ENCODE results near the gene MICALL2. TPM values are rescaled to one million over a fixed set of nuclear protein-coding genes. Genes with fewer than 3 reads are reported as not detected.

Gene MICALL2
- total RNA-seq, 1 experiment from 2014 or later: not detected

GRCh38 chr7:1470901-1471300 lies 11.6 kb upstream of the MICALL2 start:
- Histone ChIP-seq H3K9me2 (replicated peaks; ENCODE audit: insufficient read depth, low read length) (no peaks in the 10 kb centered on the region), H3K4me3 (ENCODE audit: low read length) (no peak overlapping the region), H3K4me2 (ENCODE audit: low read depth, low read length, poor library complexity, severe bottlenecking) (no peak overlapping the region), H3K36me3 (ENCODE audit: insufficient read depth, low read length) (0 out of 2 replicates have a peak, but pooled peaks cover 3% of the 10 kb centered on the region), H4K20me1 (ENCODE audit: insufficient read depth, low read depth, low read length) (no peaks in the 10 kb centered on the region), H3K27ac (ENCODE audit: low read length) (no peak overlapping the region), H3K9ac (ENCODE audit: low read length) (no peak overlapping the region), H3K9me3 (ENCODE audit: low read length) (no peaks in the 10 kb centered on the region), H3K4me1 (ENCODE audit: low read length) (no peaks in the 10 kb centered on the region), H2AFZ (ENCODE audit: low read length) (no peak overlapping the region), H3K79me2 (ENCODE audit: low read length) (no peaks in the 10 kb centered on the region), H3K27me3 (ENCODE audit: low read length) (no peaks in the 10 kb centered on the region)
- no peak for DNase-seq

- H3K27ac ChIP-seq (ENCODE audit: low read length): no peak overlapping the region
These were observed 9.5 kb upstream of the MICALL2 start for GRCh38 chr7:1468643-1469298.

GRCh38 chr7:1468203-1468602 lies 8.9 kb upstream of the MICALL2 start:
- no peak overlapping the region for H3K9ac ChIP-seq (ENCODE audit: low read length)
- no peaks in the 10 kb centered on the region for H3K9me3 ChIP-seq (ENCODE audit: low read length)
- no peak overlapping the region for H3K4me2 ChIP-seq (ENCODE audit: low read depth, low read length, poor library complexity, severe bottlenecking)
- no peaks in the 10 kb centered on the region for H4K20me1 ChIP-seq (ENCODE audit: insufficient read depth, low read depth, low read length)
- no peak overlapping the region for H3K4me3 ChIP-seq (ENCODE audit: low read length)
- H3K9me2 ChIP-seq (replicated peaks; ENCODE audit: insufficient read depth, low read length): no peaks in the 10 kb centered on the region
- no peaks in the 10 kb centered on the region for H3K27me3 ChIP-seq (ENCODE audit: low read length)
- H3K79me2 ChIP-seq (ENCODE audit: low read length): no peaks in the 10 kb centered on the region
- no peak for DNase-seq
- no peak overlapping the region for H3K27ac ChIP-seq (ENCODE audit: low read length)
- H3K36me3 ChIP-seq (ENCODE audit: insufficient read depth, low read length): no peaks in the 10 kb centered on the region
- no peak overlapping the region for H2AFZ ChIP-seq (ENCODE audit: low read length)
- no peaks in the 10 kb centered on the region for H3K4me1 ChIP-seq (ENCODE audit: low read length)

More at GRCh38 chr7:1468643-1469298, 9.5 kb upstream of the MICALL2 start:
- Histone ChIP-seq H3K27me3 (ENCODE audit: low read length) (no peaks in the 10 kb centered on the region), H3K36me3 (ENCODE audit: insufficient read depth, low read length) (0 out of 2 replicates have a peak, but pooled peaks cover 3% of the 10 kb centered on the region), H3K9ac (ENCODE audit: low read length) (no peak overlapping the region), H3K79me2 (ENCODE audit: low read length) (no peaks in the 10 kb centered on the region), H3K4me1 (ENCODE audit: low read length) (no peaks in the 10 kb centered on the region), H4K20me1 (ENCODE audit: insufficient read depth, low read depth, low read length) (no peaks in the 10 kb centered on the region), H3K9me3 (ENCODE audit: low read length) (no peaks in the 10 kb centered on the region), H3K4me3 (ENCODE audit: low read length) (no peak overlapping the region), H3K4me2 (ENCODE audit: low read depth, low read length, poor library complexity, severe bottlenecking) (no peak overlapping the region), H3K9me2 (replicated peaks; ENCODE audit: insufficient read depth, low read length) (no peaks in the 10 kb centered on the region), H2AFZ (ENCODE audit: low read length) (no peak overlapping the region)
- no peak for DNase-seq

GRCh38 chr7:1466524-1467271 lies 7.4 kb upstream of the MICALL2 start:
- Histone ChIP-seq H3K79me2 (ENCODE audit: low read length) (no peaks in the 10 kb centered on the region), H3K27me3 (ENCODE audit: low read length) (no peaks in the 10 kb centered on the region), H2AFZ (ENCODE audit: low read length) (no peak overlapping the region), H3K27ac (ENCODE audit: low read length) (no peak overlapping the region), H4K20me1 (ENCODE audit: insufficient read depth, low read depth, low read length) (no peaks in the 10 kb centered on the region), H3K9ac (ENCODE audit: low read length) (no peak overlapping the region), H3K36me3 (ENCODE audit: insufficient read depth, low read length) (no peaks in the 10 kb centered on the region), H3K4me2 (ENCODE audit: low read depth, low read length, poor library complexity, severe bottlenecking) (no peak overlapping the region), H3K9me3 (ENCODE audit: low read length) (no peaks in the 10 kb centered on the region), H3K9me2 (replicated peaks; ENCODE audit: insufficient read depth, low read length) (no peaks in the 10 kb centered on the region), H3K4me1 (ENCODE audit: low read length) (no peaks in the 10 kb centered on the region), H3K4me3 (ENCODE audit: low read length) (no peak overlapping the region)
- peak; percentile 47 for DNase-seq

- H3K4me3 ChIP-seq (ENCODE audit: low read length): no peak overlapping the region
- DNase-seq: no peak
- H3K4me1 ChIP-seq (ENCODE audit: low read length): no peaks in the 10 kb centered on the region
- H2AFZ ChIP-seq (ENCODE audit: low read length): no peak overlapping the region
- H3K4me2 ChIP-seq (ENCODE audit: low read depth, low read length, poor library complexity, severe bottlenecking): no peak overlapping the region
- H3K27ac ChIP-seq (ENCODE audit: low read length): no peak overlapping the region
- no peak overlapping the region for H3K9ac ChIP-seq (ENCODE audit: low read length)
- H3K36me3 ChIP-seq (ENCODE audit: insufficient read depth, low read length): no peaks in the 10 kb centered on the region
- no peaks in the 10 kb centered on the region for H4K20me1 ChIP-seq (ENCODE audit: insufficient read depth, low read depth, low read length)
- H3K9me3 ChIP-seq (ENCODE audit: low read length): no peaks in the 10 kb centered on the region
- no peaks in the 10 kb centered on the region for H3K79me2 ChIP-seq (ENCODE audit: low read length)
- no peaks in the 10 kb centered on the region for H3K27me3 ChIP-seq (ENCODE audit: low read length)
- H3K9me2 ChIP-seq (replicated peaks; ENCODE audit: insufficient read depth, low read length): no peaks in the 10 kb centered on the region
These were observed 5.4 kb upstream of the MICALL2 start for GRCh38 chr7:1464694-1465093.

GRCh38 chr7:1463676-1464223 lies 4.5 kb upstream of the MICALL2 start:
- Histone ChIP-seq H3K9ac (ENCODE audit: low read length) (no peak overlapping the region), H3K79me2 (ENCODE audit: low read length) (no peaks in the 10 kb centered on the region), H2AFZ (ENCODE audit: low read length) (no peak overlapping the region), H3K9me2 (replicated peaks; ENCODE audit: insufficient read depth, low read length) (no peaks in the 10 kb centered on the region), H3K36me3 (ENCODE audit: insufficient read depth, low read length) (no peaks in the 10 kb centered on the region), H3K4me3 (ENCODE audit: low read length) (no peak overlapping the region), H3K4me2 (ENCODE audit: low read depth, low read length, poor library complexity, severe bottlenecking) (no peak overlapping the region), H3K27me3 (ENCODE audit: low read length) (no peaks in the 10 kb centered on the region), H3K9me3 (ENCODE audit: low read length) (no peaks in the 10 kb centered on the region), H3K4me1 (ENCODE audit: low read length) (no peaks in the 10 kb centered on the region), H4K20me1 (ENCODE audit: insufficient read depth, low read depth, low read length) (no peaks in the 10 kb centered on the region), H3K27ac (ENCODE audit: low read length) (no peak overlapping the region)
- DNase-seq: no peak

- H3K27me3 ChIP-seq (ENCODE audit: low read length): no peaks in the 10 kb centered on the region
- H3K9me3 ChIP-seq (ENCODE audit: low read length): no peaks in the 10 kb centered on the region
- H3K4me3 ChIP-seq (ENCODE audit: low read length): no peak overlapping the region
- no peak overlapping the region for H3K9ac ChIP-seq (ENCODE audit: low read length)
- H2AFZ ChIP-seq (ENCODE audit: low read length): no peak overlapping the region
- DNase-seq: no peak
- no peaks in the 10 kb centered on the region for H3K79me2 ChIP-seq (ENCODE audit: low read length)
- H3K4me2 ChIP-seq (ENCODE audit: low read depth, low read length, poor library complexity, severe bottlenecking): no peak overlapping the region
- no peak overlapping the region for H3K27ac ChIP-seq (ENCODE audit: low read length)
- no peaks in the 10 kb centered on the region for H3K36me3 ChIP-seq (ENCODE audit: insufficient read depth, low read length)
- H4K20me1 ChIP-seq (ENCODE audit: insufficient read depth, low read depth, low read length): no peaks in the 10 kb centered on the region
- H3K4me1 ChIP-seq (ENCODE audit: low read length): no peaks in the 10 kb centered on the region
- H3K9me2 ChIP-seq (replicated peaks; ENCODE audit: insufficient read depth, low read length): no peaks in the 10 kb centered on the region
These were observed 2.5 kb upstream of the MICALL2 start for GRCh38 chr7:1461646-1462375.

All from Karpas-422 (cell line).